ENCODE measurements around the gene GPR21. TPM values are rescaled to one million over a fixed set of nuclear protein-coding genes. Genes with fewer than 3 reads are reported as not detected.

The GPR21 gene
- total RNA-seq, 1 donor from 2014 or later = 0.58 TPM

DNA sequence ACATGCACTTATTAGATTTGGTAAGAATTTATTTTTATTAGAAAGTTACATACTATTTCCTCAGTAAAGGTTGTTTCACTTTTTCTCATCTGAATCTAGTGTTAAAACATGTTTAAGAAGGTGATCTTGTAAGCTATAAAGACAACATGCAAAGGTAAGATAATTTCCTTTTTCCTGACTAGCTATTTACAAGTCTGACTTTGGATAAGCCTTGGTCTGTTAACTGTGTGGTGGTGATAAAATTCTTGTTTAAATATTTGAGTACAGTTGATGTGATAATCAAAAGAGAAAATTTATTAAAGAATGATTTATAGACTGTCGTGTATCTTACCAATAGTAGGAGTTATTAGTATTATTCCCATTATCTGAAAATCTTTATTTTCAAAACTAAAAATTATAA is 36.9 kb upstream of the GPR21 start:
- Histone ChIP-seq H3K4me3 (no peak overlapping the region), H3K27me3 (ENCODE audit: low read depth) (no peaks in the 10 kb centered on the region), H3K27ac (replicated peaks) (no peak overlapping the region), H3K4me1 (no peaks in the 10 kb centered on the region), H3K9me3 (replicated peaks) (no peaks in the 10 kb centered on the region), H3K36me3 (peaks cover 58% of the 10 kb centered on the region)
- DNase-seq = no peak
- intact Hi-C loops (cut with micrococcal nuclease) = no loop called here
- no peak for TF ChIP-seq CTCF (IDR thresholded peaks at IDR 0.05; ENCODE audit: borderline replicate concordance)

DNA sequence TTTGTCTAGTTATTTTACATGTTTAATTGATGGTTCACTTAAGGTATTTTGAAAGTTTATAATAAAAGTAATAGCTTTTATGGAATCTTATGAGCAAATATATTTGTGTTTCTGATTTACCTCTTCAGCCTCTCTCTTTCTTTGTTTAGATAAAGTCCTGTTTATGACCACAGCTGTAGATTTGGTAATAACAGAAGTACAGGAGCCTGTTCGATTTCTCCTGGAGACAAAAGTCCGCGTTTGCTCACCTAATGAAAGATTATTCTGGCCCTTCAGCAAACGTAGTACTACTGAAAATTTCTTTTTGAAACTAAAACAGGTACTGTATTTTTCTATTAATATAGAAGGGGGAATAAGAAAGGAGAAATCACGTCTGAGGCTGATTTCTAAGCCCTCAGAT is 35.0 kb upstream of the GPR21 start:
- Histone ChIP-seq H3K4me1 (peaks cover 10% of the 10 kb centered on the region), H3K9me3 (replicated peaks) (no peaks in the 10 kb centered on the region), H3K36me3 (peaks cover 54% of the 10 kb centered on the region), H3K4me3 (no peak overlapping the region), H3K27ac (replicated peaks) (no peak overlapping the region), H3K27me3 (ENCODE audit: low read depth) (no peaks in the 10 kb centered on the region)
- DNase-seq = no peak
- intact Hi-C loops (cut with micrococcal nuclease) = no loop called here
- no peak for TF ChIP-seq CTCF (IDR thresholded peaks at IDR 0.05; ENCODE audit: borderline replicate concordance)

DNA sequence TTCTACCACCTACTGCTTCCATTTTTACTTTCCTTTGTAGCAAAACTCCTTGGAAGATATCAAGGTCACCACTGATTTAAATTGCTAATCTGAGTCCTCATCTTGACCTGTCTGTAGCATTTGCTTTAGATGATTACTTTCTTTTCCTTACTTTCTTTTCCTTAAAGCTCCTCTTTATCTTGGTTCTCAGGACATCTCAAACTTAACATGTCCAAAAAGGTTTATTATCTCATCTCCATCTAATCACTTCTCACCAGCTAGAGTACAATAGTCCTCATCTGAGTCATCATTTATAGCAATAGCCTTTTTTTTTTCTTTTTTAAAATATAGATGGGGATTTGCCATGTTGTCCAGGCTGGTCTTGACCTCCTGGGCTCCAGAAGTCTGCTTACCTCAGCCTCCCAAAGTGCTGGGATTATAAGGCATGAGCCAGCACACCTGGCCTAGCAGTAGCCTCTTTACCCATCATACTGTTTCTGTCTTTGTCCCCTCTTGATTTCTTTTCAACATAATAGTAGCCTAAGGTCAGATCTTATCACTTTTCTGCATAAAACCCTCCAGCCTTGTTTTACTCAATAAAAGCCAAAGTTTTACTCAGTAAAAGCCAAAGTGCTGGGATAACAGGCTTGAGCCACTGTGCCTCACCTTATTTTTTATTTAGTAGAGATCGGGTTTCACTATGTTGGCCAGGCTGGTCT is 32.9 kb upstream of the GPR21 start:
- peaks cover 56% of the 10 kb centered on the region for H3K36me3 ChIP-seq
- no peaks in the 10 kb centered on the region for H3K9me3 ChIP-seq (replicated peaks)
- no peak for TF ChIP-seq CTCF (IDR thresholded peaks at IDR 0.05; ENCODE audit: borderline replicate concordance)
- no peak overlapping the region for H3K4me3 ChIP-seq
- no peak for DNase-seq
- no peak overlapping the region for H3K27ac ChIP-seq (replicated peaks)
- H3K4me1 ChIP-seq = peaks cover 17% of the 10 kb centered on the region
- intact Hi-C loops (cut with micrococcal nuclease) = no loop called here
- no peaks in the 10 kb centered on the region for H3K27me3 ChIP-seq (ENCODE audit: low read depth)

DNA sequence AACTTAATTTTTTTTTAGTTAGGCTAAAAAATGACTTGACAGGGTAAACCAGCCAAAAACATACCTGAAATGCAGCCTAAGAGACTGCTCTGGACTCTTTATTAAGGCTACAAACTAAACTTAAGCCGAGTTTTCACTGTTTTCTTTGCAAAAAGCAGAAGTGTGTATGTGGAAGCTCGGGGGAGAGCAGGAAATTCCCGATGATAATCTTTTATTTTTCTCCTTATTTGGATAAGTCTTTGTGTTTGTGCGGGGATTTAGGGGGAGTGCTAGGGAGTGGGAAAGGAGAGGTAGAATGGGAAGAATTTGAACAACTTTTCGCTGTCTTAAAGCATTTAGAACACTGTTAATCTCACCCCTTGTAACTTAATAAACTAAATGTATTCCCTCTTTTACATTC is 30.7 kb upstream of the GPR21 start:
- Histone ChIP-seq H3K4me3 (no peak overlapping the region), H3K27ac (replicated peaks) (peak overlapping the region; percentile 30), H3K9me3 (replicated peaks) (no peaks in the 10 kb centered on the region), H3K4me1 (peaks cover 17% of the 10 kb centered on the region), H3K27me3 (ENCODE audit: low read depth) (no peaks in the 10 kb centered on the region), H3K36me3 (peaks cover 35% of the 10 kb centered on the region)
- intact Hi-C loops (cut with micrococcal nuclease) = no loop called here
- DNase-seq = no peak
- TF ChIP-seq CTCF (IDR thresholded peaks at IDR 0.05; ENCODE audit: borderline replicate concordance) = no peak

DNA sequence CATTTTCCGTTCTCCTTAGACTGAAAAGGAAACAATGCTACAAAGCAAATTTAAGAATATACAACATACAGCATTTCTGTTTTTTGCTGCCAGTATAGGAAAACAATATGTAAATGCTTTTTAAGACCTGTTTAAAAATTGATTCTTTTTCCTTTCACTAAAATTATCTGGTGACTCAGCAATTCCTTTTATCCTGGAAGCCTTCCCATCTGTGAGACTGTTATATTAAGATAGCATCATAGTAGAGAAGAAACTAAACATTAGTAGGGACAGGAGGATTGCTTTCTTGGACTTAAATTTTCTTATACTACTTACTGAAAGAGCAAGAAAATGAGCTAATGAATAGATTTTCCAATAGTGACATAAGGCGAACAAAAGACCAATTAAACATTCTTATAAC is 30.0 kb upstream of the GPR21 start:
- DNase-seq = no peak
- Histone ChIP-seq H3K27me3 (ENCODE audit: low read depth) (no peaks in the 10 kb centered on the region), H3K9me3 (replicated peaks) (no peaks in the 10 kb centered on the region), H3K36me3 (peaks cover 33% of the 10 kb centered on the region), H3K27ac (replicated peaks) (peak overlapping the region; percentile 30), H3K4me1 (peaks cover 17% of the 10 kb centered on the region), H3K4me3 (no peak overlapping the region)
- intact Hi-C loops (cut with micrococcal nuclease) = no loop called here
- no peak for TF ChIP-seq CTCF (IDR thresholded peaks at IDR 0.05; ENCODE audit: borderline replicate concordance)

Data from left ventricle myocardium inferior (tissue), 1 donor.